Measurements from ENCODE around the gene NBPF3. TPM values are rescaled to one million over a fixed set of nuclear protein-coding genes. Genes with fewer than 3 reads are reported as not detected.
A peak's percentile ranks its signal among the peaks of the same experiment; 100 is the strongest.
"Not testable (repeated sequence)": the region's sequence is repeated elsewhere in the genome, so short reads cannot be mapped to it uniquely, and the experiment has no call there.

Gene NBPF3
- polyA plus RNA-seq, 4 donors: 1.4 to 11.4 (median 2.2) TPM

DNA sequence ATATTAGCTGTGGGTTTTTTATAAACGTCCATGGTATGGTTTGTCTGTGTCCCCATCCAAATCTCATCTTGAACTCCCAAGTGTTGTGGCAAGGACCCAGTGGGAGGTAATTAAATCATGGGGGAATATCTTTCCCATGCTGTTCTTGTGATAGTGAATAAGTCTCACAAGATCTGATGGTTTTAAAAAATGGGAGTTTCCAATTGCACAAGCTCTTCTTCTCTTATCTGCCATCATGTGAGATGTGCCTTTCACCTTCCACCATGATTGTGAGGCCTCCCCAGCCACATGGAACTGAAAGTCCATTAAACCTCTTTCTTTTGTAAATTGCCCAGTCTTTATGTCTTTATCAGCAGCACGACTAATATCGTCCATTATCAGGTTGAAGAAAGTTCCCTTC, 30.0 kb upstream of the NBPF3 start:
- not testable (repeated sequence) for FAIRE-seq

GRCh38 chr1:21414015-21414414, 25.9 kb upstream of the NBPF3 start:
- Histone ChIP-seq H3K4me1 (ENCODE audit: control insufficient read depth in 3 of 3, insufficient read depth in 2 of 3, low read depth in 1 of 3, low read length in 2 of 3) (peaks cover 0 to 7% (median 0%) of the 10 kb centered on the region in 3 donors), H3K4me3 (ENCODE audit: low read depth in 1 of 3, low read length in 3 of 3) (no peak overlapping the region), H3K27ac (ENCODE audit: low read depth in 1 of 3, low read length in 2 of 3) (no peak overlapping the region), H3K36me3 (ENCODE audit: control insufficient read depth in 3 of 3, insufficient read depth in 2 of 3, low read depth in 1 of 3, low read length in 3 of 3) (no peaks in the 10 kb centered on the region), H3K9me3 (ENCODE audit: control insufficient read depth in 2 of 2, insufficient read depth in 1 of 2, low read depth in 1 of 2, low read length in 1 of 2) (no peaks in the 10 kb centered on the region), H3K27me3 (ENCODE audit: control insufficient read depth in 3 of 3, insufficient read depth in 3 of 3, low read length in 3 of 3) (no peaks in the 10 kb centered on the region)
- DNase-seq (peak; percentile 46 to 70), FAIRE-seq (no peak)
- 42 to 68% (median 63%) methylated on average over 5 of the region's 5 CpGs for WGBS, 3 donors

More for the DNA sequence above, 30.0 kb upstream of the NBPF3 start:
- not testable (repeated sequence) for H3K4me3 ChIP-seq (ENCODE audit: low read depth in 1 of 3, low read length in 3 of 3); H3K27ac ChIP-seq (ENCODE audit: low read depth in 1 of 3, low read length in 2 of 3); H3K27me3 ChIP-seq (ENCODE audit: control insufficient read depth in 3 of 3, insufficient read depth in 3 of 3, low read length in 3 of 3); H3K9me3 ChIP-seq (ENCODE audit: control insufficient read depth in 2 of 2, insufficient read depth in 1 of 2, low read depth in 1 of 2, low read length in 1 of 2); H3K36me3 ChIP-seq (ENCODE audit: control insufficient read depth in 3 of 3, insufficient read depth in 2 of 3, low read depth in 1 of 3, low read length in 3 of 3); H3K4me1 ChIP-seq (ENCODE audit: control insufficient read depth in 3 of 3, insufficient read depth in 2 of 3, low read depth in 1 of 3, low read length in 2 of 3)
- peak in 1 of 2 donors; percentile 41 for DNase-seq
- 25 to 57% (median 47%) methylated on average over 3 of the region's 3 CpGs for WGBS, 3 donors

- H3K4me1 ChIP-seq (ENCODE audit: control insufficient read depth in 3 of 3, insufficient read depth in 2 of 3, low read depth in 1 of 3, low read length in 2 of 3); H3K9me3 ChIP-seq (ENCODE audit: control insufficient read depth in 2 of 2, insufficient read depth in 1 of 2, low read depth in 1 of 2, low read length in 1 of 2); H3K27me3 ChIP-seq (ENCODE audit: control insufficient read depth in 3 of 3, insufficient read depth in 3 of 3, low read length in 3 of 3); H3K4me3 ChIP-seq (ENCODE audit: low read depth in 1 of 3, low read length in 3 of 3); H3K27ac ChIP-seq (ENCODE audit: low read depth in 1 of 3, low read length in 2 of 3); DNase-seq; H3K36me3 ChIP-seq (ENCODE audit: control insufficient read depth in 3 of 3, insufficient read depth in 2 of 3, low read depth in 1 of 3, low read length in 3 of 3); FAIRE-seq: not testable (repeated sequence)
- 72 to 81% (median 73%) methylated on average over 6 of the region's 6 CpGs for WGBS, 3 donors
Measured at GRCh38 chr1:21420378-21420777, 19.6 kb upstream of the NBPF3 start.

- not testable (repeated sequence) for DNase-seq; FAIRE-seq; H3K4me3 ChIP-seq (ENCODE audit: low read depth in 1 of 3, low read length in 3 of 3)
Measured at GRCh38 chr1:21421307-21421706, 18.6 kb upstream of the NBPF3 start.

DNA sequence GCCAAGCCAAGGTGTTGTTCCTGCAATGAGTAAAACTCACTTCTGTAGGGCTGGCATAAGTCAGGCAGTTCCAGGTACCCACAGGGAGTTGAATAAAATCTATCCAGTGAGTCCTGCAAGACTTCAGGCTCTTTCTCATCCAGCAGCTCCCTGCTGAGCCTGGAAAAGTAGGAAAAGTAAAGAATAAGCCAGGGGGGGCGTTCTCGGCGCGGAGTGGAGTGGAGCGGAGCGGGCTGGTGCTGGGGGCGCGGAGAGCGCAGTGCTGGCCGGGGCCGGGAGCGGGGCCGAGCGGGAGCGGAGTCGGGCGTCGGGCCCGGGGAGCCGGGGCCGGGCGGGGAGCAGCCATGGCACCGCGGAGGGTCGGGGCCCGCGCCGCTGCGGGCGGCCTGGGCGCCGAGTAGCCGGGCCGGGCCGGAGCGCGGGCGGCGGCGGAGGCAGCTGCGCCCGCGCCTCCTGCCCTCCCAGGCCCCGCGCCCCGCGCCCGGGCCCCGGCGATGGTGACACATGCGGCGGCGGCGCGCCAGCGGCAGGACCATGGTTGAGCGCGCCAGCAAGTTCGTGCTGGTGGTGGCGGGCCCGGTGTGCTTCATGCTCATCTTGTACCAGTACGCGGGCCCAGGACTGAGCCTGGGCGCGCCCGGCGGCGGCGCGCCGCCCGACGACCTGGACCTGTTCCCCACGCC, 12.0 kb upstream of the NBPF3 start:
- not testable (repeated sequence) for H3K36me3 ChIP-seq (ENCODE audit: control insufficient read depth in 3 of 3, insufficient read depth in 2 of 3, low read depth in 1 of 3, low read length in 3 of 3); H3K4me1 ChIP-seq (ENCODE audit: control insufficient read depth in 3 of 3, insufficient read depth in 2 of 3, low read depth in 1 of 3, low read length in 2 of 3); H3K27me3 ChIP-seq (ENCODE audit: control insufficient read depth in 3 of 3, insufficient read depth in 3 of 3, low read length in 3 of 3); H3K27ac ChIP-seq (ENCODE audit: low read depth in 1 of 3, low read length in 2 of 3); H3K9me3 ChIP-seq (ENCODE audit: control insufficient read depth in 2 of 2, insufficient read depth in 1 of 2, low read depth in 1 of 2, low read length in 1 of 2); H3K4me3 ChIP-seq (ENCODE audit: low read depth in 1 of 3, low read length in 3 of 3); FAIRE-seq
- 4 to 8% (median 7%) methylated on average over 21 to 53 of the region's 74 CpGs for WGBS, 3 donors
- DNase-seq: peak in 1 of 2 donors; percentile 37

More at GRCh38 chr1:21421307-21421706, 18.6 kb upstream of the NBPF3 start:
- not testable (repeated sequence) for H3K36me3 ChIP-seq (ENCODE audit: control insufficient read depth in 3 of 3, insufficient read depth in 2 of 3, low read depth in 1 of 3, low read length in 3 of 3); H3K9me3 ChIP-seq (ENCODE audit: control insufficient read depth in 2 of 2, insufficient read depth in 1 of 2, low read depth in 1 of 2, low read length in 1 of 2); H3K27ac ChIP-seq (ENCODE audit: low read depth in 1 of 3, low read length in 2 of 3); H3K4me1 ChIP-seq (ENCODE audit: control insufficient read depth in 3 of 3, insufficient read depth in 2 of 3, low read depth in 1 of 3, low read length in 2 of 3); H3K27me3 ChIP-seq (ENCODE audit: control insufficient read depth in 3 of 3, insufficient read depth in 3 of 3, low read length in 3 of 3)
- 64 to 71% (median 70%) methylated on average over 8 of the region's 8 CpGs for WGBS, 3 donors

DNA sequence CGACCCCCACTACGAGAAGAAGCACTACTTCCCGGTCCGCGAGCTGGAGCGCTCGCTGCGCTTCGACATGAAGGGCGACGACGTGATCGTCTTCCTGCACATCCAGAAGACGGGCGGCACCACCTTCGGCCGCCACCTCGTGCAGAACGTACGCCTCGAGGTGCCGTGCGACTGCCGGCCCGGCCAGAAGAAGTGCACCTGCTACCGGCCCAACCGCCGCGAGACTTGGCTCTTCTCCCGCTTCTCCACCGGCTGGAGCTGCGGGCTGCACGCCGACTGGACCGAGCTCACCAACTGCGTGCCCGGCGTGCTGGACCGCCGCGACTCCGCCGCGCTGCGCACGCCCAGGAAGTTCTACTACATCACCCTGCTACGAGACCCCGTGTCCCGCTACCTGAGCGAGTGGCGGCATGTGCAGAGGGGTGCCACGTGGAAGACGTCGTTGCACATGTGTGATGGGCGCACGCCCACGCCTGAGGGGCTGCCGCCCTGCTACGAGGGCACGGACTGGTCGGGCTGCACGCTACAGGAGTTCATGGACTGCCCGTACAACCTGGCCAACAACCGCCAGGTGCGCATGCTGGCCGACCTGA, 11.4 kb upstream of the NBPF3 start:
- H3K4me3 ChIP-seq (ENCODE audit: low read depth in 1 of 3, low read length in 3 of 3); H3K9me3 ChIP-seq (ENCODE audit: control insufficient read depth in 2 of 2, insufficient read depth in 1 of 2, low read depth in 1 of 2, low read length in 1 of 2); H3K36me3 ChIP-seq (ENCODE audit: control insufficient read depth in 3 of 3, insufficient read depth in 2 of 3, low read depth in 1 of 3, low read length in 3 of 3); DNase-seq; H3K4me1 ChIP-seq (ENCODE audit: control insufficient read depth in 3 of 3, insufficient read depth in 2 of 3, low read depth in 1 of 3, low read length in 2 of 3); H3K27ac ChIP-seq (ENCODE audit: low read depth in 1 of 3, low read length in 2 of 3); H3K27me3 ChIP-seq (ENCODE audit: control insufficient read depth in 3 of 3, insufficient read depth in 3 of 3, low read length in 3 of 3); FAIRE-seq: not testable (repeated sequence)
- 55 to 84% (median 62%) methylated on average over 21 to 39 of the region's 66 CpGs for WGBS, 3 donors

DNA sequence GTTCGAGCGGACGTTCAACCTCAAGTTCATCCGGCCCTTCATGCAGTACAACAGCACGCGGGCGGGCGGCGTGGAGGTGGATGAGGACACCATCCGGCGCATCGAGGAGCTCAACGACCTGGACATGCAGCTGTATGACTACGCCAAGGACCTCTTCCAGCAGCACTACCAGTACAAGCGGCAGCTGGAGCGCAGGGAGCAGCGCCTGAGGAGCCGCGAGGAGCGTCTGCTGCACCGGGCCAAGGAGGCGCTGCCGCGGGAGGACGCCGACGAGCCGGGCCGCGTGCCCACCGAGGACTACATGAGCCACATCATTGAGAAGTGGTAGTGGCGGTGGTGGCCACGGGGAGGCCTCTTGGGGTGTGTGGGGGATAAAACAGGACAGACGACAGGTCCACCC, 10.7 kb upstream of the NBPF3 start:
- DNase-seq; H3K9me3 ChIP-seq (ENCODE audit: control insufficient read depth in 2 of 2, insufficient read depth in 1 of 2, low read depth in 1 of 2, low read length in 1 of 2); H3K36me3 ChIP-seq (ENCODE audit: control insufficient read depth in 3 of 3, insufficient read depth in 2 of 3, low read depth in 1 of 3, low read length in 3 of 3); H3K4me1 ChIP-seq (ENCODE audit: control insufficient read depth in 3 of 3, insufficient read depth in 2 of 3, low read depth in 1 of 3, low read length in 2 of 3); H3K27ac ChIP-seq (ENCODE audit: low read depth in 1 of 3, low read length in 2 of 3); H3K27me3 ChIP-seq (ENCODE audit: control insufficient read depth in 3 of 3, insufficient read depth in 3 of 3, low read length in 3 of 3); H3K4me3 ChIP-seq (ENCODE audit: low read depth in 1 of 3, low read length in 3 of 3); FAIRE-seq: not testable (repeated sequence)
- WGBS, 3 donors: 90 to 97% (median 93%) methylated on average over 32 to 34 of the region's 34 CpGs

DNA sequence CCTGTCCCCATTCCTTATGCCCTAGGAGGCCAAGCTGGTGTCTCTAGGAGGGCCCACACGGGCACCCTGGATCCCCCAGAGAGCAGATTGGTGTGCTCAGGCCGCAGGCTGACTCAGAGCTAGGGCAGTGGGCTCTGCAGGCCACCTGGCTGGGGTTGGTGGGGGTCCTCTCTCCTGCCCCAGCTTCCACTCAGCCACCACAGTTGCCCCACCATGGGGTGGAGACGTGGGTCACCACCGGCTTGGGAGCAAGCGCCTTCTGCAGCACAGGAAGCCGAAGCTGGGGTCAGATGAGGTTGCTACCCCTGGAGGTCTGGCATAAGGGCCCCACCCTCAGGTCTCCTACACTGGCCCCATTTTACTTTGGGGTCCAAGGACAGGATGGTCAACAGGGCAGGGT, 9.1 kb upstream of the NBPF3 start:
- H3K27ac ChIP-seq (ENCODE audit: low read depth in 1 of 3, low read length in 2 of 3); FAIRE-seq: not testable (repeated sequence)
- WGBS, 3 donors: 82 to 90% (median 90%) methylated on average over 5 to 6 of the region's 6 CpGs

More for the DNA sequence above, 9.1 kb upstream of the NBPF3 start:
- not testable (repeated sequence) for DNase-seq; H3K4me3 ChIP-seq (ENCODE audit: low read depth in 1 of 3, low read length in 3 of 3); H3K36me3 ChIP-seq (ENCODE audit: control insufficient read depth in 3 of 3, insufficient read depth in 2 of 3, low read depth in 1 of 3, low read length in 3 of 3); H3K27me3 ChIP-seq (ENCODE audit: control insufficient read depth in 3 of 3, insufficient read depth in 3 of 3, low read length in 3 of 3); H3K4me1 ChIP-seq (ENCODE audit: control insufficient read depth in 3 of 3, insufficient read depth in 2 of 3, low read depth in 1 of 3, low read length in 2 of 3); H3K9me3 ChIP-seq (ENCODE audit: control insufficient read depth in 2 of 2, insufficient read depth in 1 of 2, low read depth in 1 of 2, low read length in 1 of 2)

Measured in small intestine (tissue), 7 donors.